Gastroesophageal sphincter (tissue), 3 donors: ENCODE measurements around the gene AGPAT1.

Experiments used
- CTCF ChIP-seq, 4 experiments: fragments of 200-600 bp in 2 of 4; fragments of 450-650 bp in 2 of 4; sonication (generic) in 1 of 4; IDR thresholded peaks; one replicate each; pipeline ENCODE4 v1.5.1; 2017 to 2019; ENCODE audit warnings: antibody characterized with exemption in 4 of 4, mild to moderate bottlenecking in 2 of 4, moderate library complexity in 2 of 4
- EP300 ChIP-seq: sonication (generic); formaldehyde crosslinking; IDR thresholded peaks from one replicate; pipeline ENCODE4 v1.6.1; 2017; ENCODE audit warnings: antibody characterized with exemption, mild to moderate bottlenecking
- POLR2A ChIP-seq, 2 donors: fragments of 450-650 bp; IDR thresholded peaks; one replicate each; pipeline ENCODE4 v1.6.1; 2017; ENCODE audit warnings: antibody characterized with exemption in 2 of 2, mild to moderate bottlenecking in 2 of 2, moderate library complexity in 1 of 2

GRCh38 chr6:32118782-32119628, 56.9 kb downstream of the AGPAT1 start:
- TF ChIP-seq POLR2A (IDR thresholded peaks at IDR 0.05) (no peak), EP300 (no peak), CTCF (IDR thresholded peaks at IDR 0.05) (peak in 3 of 4 experiments; percentile 92 to 95 (median 92))
